NCI-H2196 treated with DMSO at 0.1 percent for 48 hours (cell line): Measurements from ENCODE around the gene RAB6A.
A peak's percentile ranks its signal among the peaks of the same experiment; 100 is the strongest.
"Not testable (repeated sequence)": the region's sequence is repeated elsewhere in the genome, so short reads cannot be mapped to it uniquely, and the experiment has no call there.

Source experiments
- DNase-seq: peaks from one replicate; lab custom pipeline; 2025; ENCODE audit not compliant: unreplicated experiment; lab: John Stamatoyannopoulos, UW

The RAB6A gene

DNA sequence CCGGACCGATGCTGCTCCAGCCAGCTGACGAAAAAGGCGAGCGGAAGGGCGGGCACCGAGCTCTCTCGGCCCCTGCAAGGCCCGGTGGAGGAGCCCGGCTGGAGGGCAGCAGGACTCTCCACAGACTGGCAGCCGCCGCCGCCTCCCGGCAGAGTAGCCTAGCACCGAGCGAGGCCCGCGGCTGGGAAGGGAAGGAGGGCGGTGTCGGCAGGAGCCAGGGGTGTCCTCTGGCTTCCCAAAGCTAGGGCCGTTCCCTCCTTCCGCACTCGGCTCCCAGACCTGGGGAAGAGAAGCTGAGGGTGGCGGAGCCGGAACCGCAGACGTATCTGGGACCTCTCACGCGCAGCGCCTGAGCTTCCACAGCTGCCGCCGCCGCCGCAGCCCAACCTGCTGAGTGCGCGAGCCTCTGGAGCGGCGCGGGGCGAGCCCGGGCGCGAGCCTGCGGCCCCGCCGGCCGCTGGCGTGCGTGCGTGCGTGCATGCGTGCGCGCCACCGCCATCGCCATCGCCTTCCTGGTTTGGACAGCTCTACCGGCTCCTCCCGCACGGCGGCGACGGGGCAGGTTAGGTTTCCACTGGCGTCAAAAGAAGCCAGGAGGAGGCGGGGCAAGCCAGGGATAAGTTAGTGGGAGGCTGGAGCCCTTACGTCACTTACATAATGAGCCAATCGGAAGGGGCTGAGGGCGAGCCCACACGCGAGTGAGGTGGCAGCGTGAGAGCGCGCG is at the start of gene RAB6A:
Gene RAB6A, minus strand, starts transcription at position 396 of the 724 bp plus-strand sequence. CDS start 439 bp downstream, outside the sequence.
- DNase-seq = peak; percentile 99

- no peak for DNase-seq
These were observed 49.8 kb upstream of the RAB6A start for GRCh38 chr11:73810637-73811036.

DNA sequence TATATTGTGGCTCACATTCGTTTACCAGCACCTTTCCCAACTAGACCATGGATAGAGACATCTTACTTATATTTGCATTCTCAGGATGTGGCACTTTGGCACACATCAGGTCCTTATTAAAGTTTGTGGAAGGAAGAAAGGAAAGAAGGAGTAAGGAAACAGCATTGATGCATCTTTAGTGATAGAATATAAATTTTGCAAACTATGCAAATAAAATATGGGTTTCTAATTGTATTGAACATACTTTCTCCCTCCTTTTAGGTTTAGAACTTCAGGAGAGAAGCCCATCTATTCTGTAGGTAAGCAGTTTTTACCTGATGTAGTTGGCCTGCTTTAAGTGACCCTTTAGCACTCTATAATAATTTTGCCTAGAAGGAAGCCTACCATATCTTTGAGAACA is 47.2 kb upstream of the RAB6A start:
- no peak for DNase-seq

GRCh38 chr11:73804712-73805111 is 43.8 kb upstream of the RAB6A start:
- DNase-seq = no peak

DNA sequence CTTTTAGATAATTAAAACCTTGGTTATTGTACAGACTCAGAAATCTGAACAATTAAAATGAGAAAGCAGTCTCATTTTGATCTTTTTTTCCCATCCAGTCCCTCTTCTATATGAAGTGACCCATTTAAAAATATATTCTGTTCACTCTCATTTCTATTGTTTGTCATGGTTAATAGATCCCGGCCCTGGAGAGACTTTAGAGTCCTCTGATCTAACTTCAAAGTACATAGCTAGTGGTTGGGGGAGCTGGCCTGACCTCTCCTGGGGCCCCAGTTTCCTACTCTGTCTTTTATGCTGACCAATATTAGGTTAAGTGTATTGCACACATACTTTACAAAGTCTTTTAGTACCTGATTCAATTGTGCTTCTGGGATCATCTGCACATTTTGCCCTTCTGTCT is 40.3 kb upstream of the RAB6A start:
- DNase-seq = no peak

DNA sequence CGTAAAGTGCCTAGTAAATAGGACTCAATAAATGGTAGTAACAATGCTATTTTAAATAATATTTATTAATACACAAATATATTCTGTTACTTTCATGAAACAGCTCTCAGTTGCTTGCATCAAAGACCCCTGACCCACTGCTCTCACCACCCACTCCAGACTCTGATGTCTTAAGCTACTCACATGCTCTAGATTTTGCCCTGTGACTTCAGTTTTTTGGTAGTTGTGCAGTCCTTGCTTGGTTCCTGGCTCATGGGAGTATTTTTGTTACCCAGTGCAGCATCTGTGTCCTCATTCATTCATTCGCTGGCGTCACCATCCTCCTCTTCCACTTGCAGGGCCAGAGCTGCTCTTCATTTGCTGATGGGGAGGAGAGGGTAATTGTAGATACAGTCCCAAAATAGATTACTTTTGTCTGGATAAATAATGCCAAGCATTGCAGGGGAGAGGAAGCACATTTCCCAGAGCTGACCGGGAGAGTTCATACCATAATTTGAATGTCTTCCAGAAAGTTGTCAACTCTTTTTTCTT is 39.5 kb upstream of the RAB6A start:
- DNase-seq = no peak

GRCh38 chr11:73797457-73797856 is 36.6 kb upstream of the RAB6A start:
- peak; percentile 61 for DNase-seq

DNA sequence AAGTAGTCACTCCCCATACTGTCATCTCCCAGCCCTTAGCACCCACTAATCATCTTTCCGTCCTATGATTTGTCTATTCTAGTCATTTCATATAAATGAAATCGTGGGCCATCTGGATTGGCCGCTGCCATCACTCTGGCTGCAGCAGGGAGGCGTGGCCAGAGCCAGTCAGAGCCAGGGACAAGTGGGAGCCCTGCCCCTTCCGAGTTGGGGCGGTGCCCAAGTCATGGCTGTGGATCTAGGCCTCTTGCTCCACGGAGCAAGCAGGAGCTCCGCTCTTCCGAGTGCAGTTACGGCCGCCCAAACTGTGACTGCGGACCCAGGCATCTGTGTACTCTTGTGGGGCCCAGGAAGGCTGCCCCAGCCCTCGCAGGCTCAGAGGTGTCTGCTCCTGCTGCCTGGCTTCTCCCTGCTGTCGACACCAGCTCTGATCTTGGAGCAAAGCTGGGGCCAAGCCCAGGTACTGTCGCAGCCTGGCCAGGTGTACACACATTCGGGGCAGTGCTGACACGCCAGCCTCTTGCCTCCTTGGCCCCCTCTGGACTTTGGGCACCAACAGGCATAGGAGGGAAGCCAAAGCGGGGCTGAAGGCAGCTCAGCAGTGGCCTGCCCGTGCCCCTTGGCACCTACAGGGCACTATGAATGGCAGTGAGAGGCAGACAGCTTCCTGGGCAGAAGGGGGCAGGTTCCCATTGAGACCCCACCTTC is 35.2 kb upstream of the RAB6A start:
- no peak for DNase-seq

DNA sequence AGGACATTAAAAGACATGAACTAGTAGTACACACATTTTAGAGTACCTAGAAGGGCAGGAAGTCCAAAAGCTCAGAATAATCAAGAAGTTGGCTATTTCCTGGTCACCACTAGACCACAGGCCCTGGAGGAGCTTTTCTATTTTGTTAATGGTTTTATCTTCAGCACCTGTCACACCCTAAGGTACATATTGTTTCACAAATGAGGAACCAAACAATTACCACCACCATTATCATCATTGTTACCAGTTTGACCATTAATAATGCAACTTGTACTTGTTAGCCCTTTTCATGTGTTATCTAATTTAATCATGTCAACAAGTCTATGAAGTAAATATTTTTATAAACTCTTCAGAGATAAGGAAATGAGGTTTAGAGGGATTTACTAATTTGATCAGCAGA is 31.7 kb upstream of the RAB6A start:
- DNase-seq = no peak

DNA sequence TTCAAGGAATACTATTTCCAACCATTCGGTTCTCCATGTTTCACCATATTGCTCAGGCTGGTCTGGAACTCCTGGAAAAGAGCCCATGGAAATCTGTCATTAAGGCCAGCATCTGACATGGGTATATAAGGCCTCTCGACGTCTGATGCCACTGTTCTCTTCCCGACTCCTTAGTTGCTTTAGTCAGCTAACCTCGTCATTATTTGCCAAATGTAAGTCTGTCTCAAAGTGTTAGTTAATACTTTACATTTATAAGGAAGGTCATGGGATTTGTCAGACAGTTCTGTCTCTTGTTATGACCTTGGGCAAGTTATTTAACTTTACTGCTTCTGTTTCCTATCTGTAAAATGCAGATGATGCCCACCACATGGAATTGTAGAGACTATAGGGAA is 28.4 kb upstream of the RAB6A start:
- no peak for DNase-seq

DNA sequence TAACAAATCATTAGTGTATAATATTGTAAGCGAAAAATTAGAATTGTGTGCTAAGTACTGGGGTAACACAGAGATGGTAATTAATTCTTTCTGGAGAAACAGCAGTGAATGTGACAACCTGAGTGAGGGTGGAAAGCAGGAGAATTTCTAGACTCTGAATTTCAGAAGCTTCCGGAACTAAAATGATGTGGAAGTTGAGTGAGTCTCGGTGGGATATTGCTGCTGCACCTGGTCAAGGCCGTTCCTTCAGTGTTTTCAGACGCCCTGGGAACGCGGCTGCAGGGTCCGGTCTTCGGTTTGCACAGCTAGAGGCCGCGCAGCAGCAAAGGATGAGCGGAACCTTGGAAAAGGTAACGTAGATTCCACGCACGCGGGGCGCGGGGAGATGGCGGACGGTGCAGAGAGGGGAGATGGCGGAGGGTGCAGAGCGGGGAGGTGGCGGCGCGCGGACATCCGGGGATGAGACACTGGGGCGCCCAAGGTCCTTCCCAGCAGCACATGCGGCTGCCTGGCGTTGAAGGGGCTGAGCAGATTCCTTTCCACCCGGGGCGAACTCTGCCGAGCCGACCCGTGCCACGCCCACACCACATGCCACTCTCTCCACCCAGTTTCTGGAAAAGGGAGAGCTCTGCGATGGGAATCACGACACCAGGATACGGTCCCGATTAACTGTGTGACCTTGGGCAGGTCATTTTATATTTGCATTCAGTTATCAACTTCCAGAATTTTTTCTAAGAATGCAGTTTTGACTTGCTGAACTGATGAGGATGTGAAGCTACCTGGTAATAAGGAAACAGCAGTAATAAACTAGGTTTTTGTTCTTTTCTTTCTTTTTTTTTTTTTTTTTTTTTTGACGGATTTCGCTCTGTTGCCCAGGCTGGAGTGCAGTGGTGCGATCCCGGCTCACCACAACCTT is 27.0 kb upstream of the RAB6A start, which contains the start of gene MRPL48:
Gene MRPL48, plus strand, starts transcription at position 232 of the 916 bp plus-strand sequence. Its CDS starts 98 bp downstream, at position 330.
- peak; percentile 95 for DNase-seq

DNA sequence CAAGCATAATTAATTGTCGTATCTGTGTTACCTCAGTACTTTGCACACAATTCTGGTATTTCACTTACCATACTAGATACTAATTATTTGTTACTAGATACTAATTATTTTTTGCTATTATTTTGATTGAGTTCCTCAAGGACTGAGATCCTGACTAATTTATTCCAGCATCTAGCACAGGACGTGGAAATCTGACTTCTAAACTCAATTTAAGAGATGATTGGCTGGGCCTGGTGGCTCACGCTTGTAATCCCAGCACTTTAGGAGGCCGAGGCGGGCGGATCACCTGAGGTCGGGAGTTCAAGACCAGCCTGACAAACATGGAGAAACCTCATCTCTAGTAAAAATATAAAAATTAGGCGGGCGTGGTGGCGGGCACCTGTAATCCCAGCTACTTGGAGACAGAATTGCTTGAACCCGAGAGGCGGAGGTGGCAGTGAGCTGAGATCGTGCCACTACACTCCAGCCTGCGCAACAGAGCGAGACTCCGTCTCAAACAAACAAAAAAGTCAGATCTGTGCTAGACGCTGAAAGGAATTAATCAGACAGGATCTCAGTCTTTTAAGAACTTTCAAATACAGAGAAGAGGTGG is 26.3 kb upstream of the RAB6A start:
- no peak for DNase-seq

- DNase-seq = not testable (repeated sequence)
These were observed 24.6 kb upstream of the RAB6A start for GRCh38 chr11:73785467-73785866.

GRCh38 chr11:73784734-73785133 is 23.9 kb upstream of the RAB6A start:
- no peak for DNase-seq

DNA sequence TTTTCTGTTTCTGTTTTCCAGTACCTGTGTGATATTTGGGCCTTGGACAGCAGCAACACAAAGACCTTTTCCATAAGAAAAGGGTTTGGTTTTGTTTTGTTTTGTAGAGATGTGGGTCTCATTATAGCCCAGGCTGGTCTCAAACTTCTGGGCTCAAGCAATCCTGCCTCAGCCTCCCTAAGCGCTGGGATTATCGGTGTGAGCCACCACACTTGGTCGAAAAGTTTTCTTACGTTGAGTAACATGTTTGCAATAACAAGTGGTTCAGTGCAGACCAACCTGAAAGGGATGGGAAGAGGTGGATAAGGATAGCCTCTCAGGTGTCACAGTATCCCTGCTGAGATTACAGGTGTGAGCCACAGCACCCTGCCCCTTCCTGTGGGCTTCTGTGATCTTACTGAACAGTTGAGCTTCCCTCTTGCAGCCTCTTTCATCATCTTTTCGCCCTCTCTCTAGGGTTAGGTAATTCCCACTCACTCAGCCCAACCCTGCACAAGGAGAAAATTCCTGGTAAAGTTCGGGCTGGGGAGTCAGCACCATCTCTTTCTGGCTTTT is 23.3 kb upstream of the RAB6A start:
- DNase-seq = no peak

- no peak for DNase-seq
These were observed 22.7 kb upstream of the RAB6A start for GRCh38 chr11:73783483-73784020.

DNA sequence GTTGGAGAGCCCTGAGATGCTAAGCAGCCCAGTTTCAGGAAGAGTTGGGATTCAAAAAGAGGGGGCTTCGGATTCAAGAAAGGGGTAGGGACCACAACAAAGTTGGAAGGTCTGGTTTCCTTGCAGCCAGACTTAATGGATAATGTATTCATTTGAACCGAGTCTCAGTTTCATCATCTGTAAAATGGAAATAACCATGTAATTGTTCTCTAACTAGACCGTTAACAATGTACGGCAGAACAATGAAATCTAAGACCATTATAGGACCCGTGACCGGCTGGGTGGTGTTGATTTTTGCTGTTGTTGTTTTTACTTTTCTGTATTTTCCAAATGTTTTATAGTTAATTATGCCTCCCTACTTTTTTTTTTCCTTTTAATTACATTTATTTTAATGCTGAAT is 20.4 kb upstream of the RAB6A start:
- DNase-seq = no peak

DNA sequence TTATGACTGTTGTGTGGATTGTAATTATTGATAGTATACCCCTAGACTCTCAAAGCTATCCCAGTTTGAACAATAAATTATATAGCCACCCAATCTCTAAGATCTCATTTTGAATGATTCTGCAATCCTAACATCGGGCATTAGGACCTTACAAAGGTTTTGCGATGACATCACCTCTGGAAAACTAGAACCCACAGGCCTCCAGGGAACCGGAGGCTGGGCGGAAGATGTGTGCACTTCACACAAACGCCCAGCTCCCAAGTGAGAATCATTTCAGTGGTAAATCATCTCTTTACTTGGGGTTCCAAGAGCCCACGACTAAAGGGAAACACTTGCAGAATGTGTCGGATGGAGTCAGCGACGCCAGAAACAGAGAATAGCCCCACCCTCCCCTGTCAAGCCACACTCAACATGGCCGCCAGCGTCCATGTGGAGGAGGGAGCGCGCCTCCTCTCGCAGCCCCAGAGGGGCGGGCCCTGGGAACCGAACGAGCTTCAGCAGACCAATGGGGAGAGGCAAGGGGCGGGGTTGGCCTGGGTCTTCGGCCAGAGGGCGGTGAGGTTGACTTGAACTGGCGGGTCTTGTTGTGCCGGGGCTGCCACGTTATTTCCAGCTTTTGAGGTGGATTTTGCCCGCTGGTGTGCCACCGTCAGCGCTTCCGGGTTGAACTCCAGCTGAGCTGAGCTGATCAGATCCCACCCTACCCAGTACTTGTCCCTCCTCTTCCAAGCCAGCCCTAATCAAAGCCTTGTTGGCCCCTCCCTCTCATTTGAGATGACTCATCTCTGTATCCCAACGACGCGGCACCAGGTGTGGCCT is 18.4 kb upstream of the RAB6A start:
- peak; percentile 98 for DNase-seq

GRCh38 chr11:73770811-73771210 is 9.9 kb upstream of the RAB6A start:
- DNase-seq = not testable (repeated sequence)
